ENCODE measurements around the gene ENPP3.
A peak's percentile ranks its signal among the peaks of the same experiment; 100 is the strongest.

ENPP3 gene

GRCh38 chr6:131643855-131644460 lies 6.9 kb downstream of the ENPP3 start:
- DNase-seq, result no peak

DNA sequence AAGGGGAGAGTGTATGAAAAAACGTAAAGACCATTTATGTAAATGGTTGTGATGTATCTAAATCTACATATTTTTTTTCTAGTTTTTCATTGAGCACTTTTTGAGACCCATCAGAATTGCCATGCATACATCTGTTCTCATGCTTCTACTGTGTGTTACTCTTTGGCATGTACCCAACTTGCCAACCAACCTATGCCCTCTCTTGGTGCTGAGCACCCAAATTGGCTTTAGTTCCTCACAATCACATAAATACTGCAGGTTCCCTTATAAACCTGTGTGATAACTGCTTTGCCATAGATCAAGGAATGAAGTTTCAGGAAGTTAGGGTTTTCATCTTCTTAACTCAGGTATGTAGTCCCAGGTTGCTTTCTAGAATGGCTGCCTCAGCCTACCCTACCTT lies 7.8 kb downstream of the ENPP3 start:
- DNase-seq, result no peak

- no peak for DNase-seq
Observed at GRCh38 chr6:131645846-131646245, 8.7 kb downstream of the ENPP3 start.

DNA sequence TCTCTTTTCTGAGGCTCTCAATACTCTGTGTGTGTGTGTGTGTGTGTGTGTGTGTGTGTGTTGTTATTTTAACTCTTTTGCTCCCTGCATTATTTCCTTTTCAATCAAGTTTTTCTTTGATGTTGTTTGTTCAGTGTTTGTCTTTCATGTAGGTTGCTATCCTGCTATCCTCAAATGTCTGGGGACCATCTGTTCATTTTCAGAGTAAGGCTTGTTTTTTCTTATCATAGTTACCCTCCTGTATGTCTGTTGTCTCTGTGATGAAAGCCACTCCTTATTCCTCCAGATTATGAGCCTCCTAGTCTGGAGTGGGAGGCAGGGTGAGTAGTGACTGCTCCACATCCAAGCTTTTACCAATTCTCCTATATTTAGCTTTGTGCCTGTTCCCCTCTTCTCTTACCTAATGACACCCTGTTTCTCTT lies 9.2 kb downstream of the ENPP3 start:
- no peak for DNase-seq

- DNase-seq, result no peak
Observed at GRCh38 chr6:131651782-131652181, 14.7 kb downstream of the ENPP3 start.

GRCh38 chr6:131652472-131652871 lies 15.4 kb downstream of the ENPP3 start:
- DNase-seq, result no peak

DNA sequence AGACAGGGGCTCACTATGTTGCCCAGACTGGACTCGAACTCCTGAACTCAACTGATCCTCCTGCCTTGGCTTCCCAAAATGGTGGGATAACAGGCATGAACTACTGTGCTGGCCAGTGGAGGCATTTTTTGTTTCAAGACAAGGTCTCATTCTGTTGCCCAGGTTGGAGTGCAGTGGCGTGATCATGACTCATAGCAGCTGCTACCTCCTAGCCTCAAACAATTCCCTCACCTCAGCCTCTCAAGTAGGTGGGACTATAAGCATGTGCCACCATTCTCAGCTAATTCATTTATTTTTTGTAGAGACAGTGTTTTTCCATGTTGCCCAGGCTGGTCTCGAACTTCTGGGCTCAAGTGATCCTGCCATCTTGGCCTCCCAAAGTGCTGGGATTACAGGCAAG lies 17.2 kb downstream of the ENPP3 start:
- DNase-seq, result no peak

DNA sequence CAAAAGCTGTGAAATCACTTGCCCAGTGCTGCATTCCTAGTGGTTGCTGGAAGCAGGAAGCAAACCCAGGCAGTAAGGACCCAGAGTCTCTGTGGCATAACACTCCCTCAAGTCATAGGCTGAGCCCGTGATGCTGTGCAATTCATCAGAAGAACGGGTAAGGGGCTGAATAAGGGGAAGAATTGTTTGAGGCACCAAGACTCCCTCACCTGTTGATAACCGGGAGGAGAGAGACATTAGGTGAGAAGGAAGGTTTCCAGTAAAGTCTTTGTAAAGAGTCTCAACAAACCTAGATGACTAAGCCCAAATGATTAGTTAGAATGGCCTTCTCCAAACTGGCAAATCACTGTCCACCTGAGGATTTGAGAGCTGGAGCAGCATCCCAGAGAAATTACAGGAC lies 18.3 kb downstream of the ENPP3 start:
- DNase-seq, result no peak

GRCh38 chr6:131655951-131656350 lies 18.8 kb downstream of the ENPP3 start:
- DNase-seq, result no peak

DNA sequence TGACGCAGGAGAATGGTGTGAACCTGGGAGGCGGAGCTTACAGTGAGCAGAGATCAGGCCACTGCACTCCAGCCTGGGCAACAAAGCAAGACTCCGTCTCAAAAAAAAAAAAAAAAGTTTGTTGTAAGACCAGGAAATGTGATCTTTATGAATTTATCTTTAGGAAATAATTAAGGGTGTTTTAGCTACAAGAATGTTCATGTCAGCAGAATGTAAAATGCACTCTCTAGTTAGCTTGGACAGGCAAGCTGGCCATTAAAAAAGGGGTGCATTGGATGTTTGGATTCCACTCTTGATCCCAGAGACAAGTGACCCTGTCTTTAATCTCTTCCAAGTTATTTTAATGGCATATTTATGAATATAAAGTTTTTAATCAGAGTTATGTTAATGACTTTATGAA lies 19.6 kb downstream of the ENPP3 start:
- DNase-seq, result no peak

DNA sequence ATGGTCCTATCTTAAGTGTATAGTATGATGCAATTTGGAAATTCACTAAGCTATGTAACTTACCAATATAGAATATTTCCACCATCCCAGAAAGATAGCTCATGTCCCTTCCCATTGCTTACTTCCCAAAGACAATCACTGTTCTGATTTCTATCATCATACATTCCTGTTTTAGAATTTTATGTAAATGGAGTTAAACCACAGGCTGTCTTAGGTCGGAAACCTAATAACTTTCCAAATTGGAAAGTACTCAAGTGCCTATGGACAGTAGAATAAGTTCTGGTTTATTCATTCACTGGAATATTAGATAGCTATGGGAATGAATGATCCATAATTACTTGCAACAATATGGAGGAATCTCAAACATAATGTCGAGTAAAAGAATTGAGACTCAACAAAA lies 20.1 kb downstream of the ENPP3 start:
- no peak for DNase-seq

DNA sequence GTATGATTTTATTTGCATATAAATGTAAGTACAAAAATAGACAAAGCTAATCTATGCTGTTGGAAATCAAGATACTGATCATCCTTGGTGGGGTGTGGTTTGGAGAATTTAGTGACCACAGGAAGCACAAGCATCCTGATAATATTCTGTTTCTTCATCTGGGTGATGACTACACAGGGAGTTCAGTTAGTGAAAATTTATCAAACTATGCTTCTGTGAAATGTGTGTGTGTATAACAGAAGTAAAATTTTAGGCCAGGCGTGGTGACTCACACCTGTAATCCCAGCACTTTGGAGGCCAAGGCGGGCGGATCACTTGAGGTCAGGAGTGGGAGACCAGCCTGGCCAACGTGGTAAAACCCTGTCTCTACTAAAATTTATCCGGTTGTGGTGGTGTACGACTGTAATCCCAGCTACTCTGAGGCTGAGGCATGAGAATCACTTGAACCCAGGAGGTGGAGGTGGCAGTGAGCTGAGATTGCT lies 20.6 kb downstream of the ENPP3 start:
- peak; percentile 5 for DNase-seq

- DNase-seq, result no peak
Observed at GRCh38 chr6:131658287-131658686, 21.2 kb downstream of the ENPP3 start.

GRCh38 chr6:131660195-131660594 lies 23.1 kb downstream of the ENPP3 start:
- peak; percentile 24 for DNase-seq

DNA sequence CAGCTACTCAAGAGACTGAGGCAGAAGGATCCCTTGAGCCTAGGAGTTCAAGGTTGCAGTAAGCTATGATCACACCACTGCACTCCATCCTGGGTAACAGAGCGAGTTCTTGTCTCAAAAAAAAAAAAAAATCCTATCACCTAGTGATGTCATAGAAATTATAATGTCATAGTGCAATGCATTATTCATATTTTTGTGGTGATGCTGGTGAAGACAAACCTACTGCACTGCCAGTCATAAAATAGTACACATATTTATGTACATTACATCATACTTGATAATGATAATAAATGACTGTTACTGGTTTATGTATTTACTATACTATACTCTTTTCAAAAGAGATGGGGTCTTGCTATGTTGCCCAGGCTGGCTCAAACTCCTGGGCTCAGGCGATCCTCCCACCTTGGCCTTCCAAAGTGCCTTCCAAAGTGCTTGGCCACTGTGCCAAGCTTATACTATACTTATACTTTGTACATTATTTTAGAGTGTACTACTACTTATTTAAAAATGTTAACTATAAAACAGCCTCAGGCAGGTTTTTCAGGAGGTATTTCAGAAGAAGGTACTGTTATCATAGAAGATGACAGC lies 26.6 kb downstream of the ENPP3 start:
- DNase-seq, result no peak

GRCh38 chr6:131669891-131670290 lies 32.8 kb downstream of the ENPP3 start:
- no peak for DNase-seq

GRCh38 chr6:131673184-131673583 lies 36.1 kb downstream of the ENPP3 start:
- DNase-seq, result no peak

- no peak for DNase-seq
Observed at GRCh38 chr6:131678442-131678841, 41.3 kb downstream of the ENPP3 start.

DNA sequence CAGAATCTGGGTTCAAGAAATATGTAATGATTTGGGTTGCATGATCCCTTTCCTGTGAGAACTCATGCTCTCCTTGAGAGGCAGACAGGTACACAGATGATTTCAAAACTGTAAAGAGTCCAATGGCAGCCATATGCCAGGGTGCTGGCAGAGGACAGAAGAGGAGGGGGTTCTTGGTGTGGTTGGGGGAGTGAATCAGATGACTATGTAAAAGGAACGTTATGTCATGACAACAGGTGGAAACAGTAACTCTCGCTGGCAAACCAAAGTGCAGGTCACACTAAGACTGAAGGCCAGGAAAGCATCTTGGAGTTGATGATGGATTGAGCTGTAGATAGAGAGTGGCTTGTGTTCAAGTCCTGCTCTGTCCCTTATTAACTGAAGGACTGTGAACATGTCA lies 43.8 kb downstream of the ENPP3 start:
- no peak for DNase-seq

GRCh38 chr6:131681585-131681984 lies 44.5 kb downstream of the ENPP3 start:
- no peak for DNase-seq

- DNase-seq, result no peak
Observed at GRCh38 chr6:131682442-131682841, 45.3 kb downstream of the ENPP3 start.

GRCh38 chr6:131683479-131683878 lies 46.4 kb downstream of the ENPP3 start:
- peak; percentile 70 for DNase-seq

DNA sequence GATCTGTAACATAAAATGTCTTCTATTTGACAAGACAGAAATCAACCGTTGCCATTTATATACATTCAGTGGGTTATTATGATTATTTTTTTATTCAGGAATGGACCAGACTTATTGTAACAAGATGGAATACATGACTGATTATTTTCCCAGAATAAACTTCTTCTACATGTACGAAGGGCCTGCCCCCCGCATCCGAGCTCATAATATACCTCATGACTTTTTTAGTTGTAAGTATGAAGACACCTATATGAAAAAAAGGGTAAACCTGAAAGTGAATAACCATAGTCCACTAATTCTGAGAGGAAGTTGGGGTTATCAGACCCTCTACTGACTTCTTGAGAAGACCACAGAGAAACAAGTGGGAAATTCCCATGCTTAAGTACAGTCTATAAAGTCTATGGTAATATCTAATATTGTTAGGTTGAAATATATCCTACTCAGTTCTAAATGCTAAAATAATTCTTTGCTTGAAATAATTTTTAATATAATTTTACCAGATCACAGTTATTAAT lies 48.2 kb downstream of the ENPP3 start:
- peak; percentile 78 for DNase-seq

DNA sequence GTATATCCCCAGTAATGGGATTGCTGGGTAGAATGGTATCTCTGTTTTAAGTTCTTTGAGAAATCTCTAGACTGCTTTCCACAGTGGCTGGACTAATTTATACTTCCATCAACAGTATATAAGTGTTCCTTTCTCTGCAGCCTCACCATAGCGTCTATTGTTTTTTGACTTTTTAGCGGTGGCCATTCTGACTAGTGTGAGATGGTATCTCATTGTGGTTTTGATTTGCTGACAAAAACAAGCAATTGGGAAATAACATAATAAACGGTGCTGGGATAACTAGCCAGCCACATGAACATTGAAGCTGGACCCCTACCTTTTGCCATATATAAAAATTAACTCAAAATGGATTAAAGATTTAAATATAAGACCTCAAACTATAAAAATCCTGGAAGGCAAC lies 49.9 kb downstream of the ENPP3 start:
- DNase-seq, result peak; percentile 44

DNA sequence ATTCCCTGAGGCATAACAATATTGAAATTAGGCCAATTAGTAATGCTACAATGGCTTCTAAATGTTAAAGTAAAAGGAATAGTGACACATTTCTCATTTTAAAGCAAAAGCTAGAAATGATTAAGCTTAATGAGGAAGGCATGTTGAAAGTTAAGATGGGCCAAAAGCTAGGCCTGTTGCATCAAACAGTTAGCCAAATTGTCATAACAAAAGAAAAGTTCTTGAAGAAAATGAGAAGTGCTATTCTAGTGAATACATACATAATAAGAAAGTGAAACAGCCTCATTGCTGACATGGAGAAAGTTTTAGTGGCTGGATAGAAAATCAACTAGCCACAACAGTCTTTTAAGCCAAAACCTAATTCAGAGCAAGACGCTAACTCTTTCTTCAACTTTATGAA lies 51.2 kb downstream of the ENPP3 start:
- peak; percentile 74 for DNase-seq
